Esophagus muscularis mucosa (tissue), 3 donors: Measurements from ENCODE around the gene AGO4.

Source experiments
- CTCF ChIP-seq, 3 experiments: fragments of 200-600 bp in 2 of 3; fragments of 450-650 bp in 1 of 3; sonication (generic) in 2 of 3; IDR thresholded peaks; one replicate each; pipeline ENCODE4 v1.5.1; 2017 to 2019; ENCODE audit warnings: antibody characterized with exemption in 3 of 3, mild to moderate bottlenecking in 2 of 3, moderate library complexity in 1 of 3
- POLR2A ChIP-seq: fragments of 450-650 bp; IDR thresholded peaks from one replicate; pipeline ENCODE4 v1.6.1; 2017; ENCODE audit warnings: antibody characterized with exemption, moderate library complexity, mild to moderate bottlenecking, low read depth

- TF ChIP-seq CTCF (IDR thresholded peaks at IDR 0.05) (no peak), POLR2A (no peak)
These were observed 74.0 kb downstream of the AGO4 start for GRCh38 chr1:35881850-35882273.
